ENCODE results near the gene DCTN4.

- TF ChIP-seq CTCF (IDR thresholded peaks at IDR 0.05) (no peak), EP300 (IDR thresholded peaks at IDR 0.05; ENCODE audit: low read depth) (no peak), POLR2AphosphoS5 (IDR thresholded peaks at IDR 0.05) (no peak)
These were observed 3.4 kb upstream of the DCTN4 start for GRCh38 chr5:150762211-150762610.

Measured in transverse colon (tissue), 4 donors.